Midbrain (tissue), 1 donor: Measurements from ENCODE around the gene CPNE4.

Experiments used
- DNase-seq: peaks from one replicate; lab custom pipeline; 2025; lab: John Stamatoyannopoulos, UW

CPNE4 gene

DNA sequence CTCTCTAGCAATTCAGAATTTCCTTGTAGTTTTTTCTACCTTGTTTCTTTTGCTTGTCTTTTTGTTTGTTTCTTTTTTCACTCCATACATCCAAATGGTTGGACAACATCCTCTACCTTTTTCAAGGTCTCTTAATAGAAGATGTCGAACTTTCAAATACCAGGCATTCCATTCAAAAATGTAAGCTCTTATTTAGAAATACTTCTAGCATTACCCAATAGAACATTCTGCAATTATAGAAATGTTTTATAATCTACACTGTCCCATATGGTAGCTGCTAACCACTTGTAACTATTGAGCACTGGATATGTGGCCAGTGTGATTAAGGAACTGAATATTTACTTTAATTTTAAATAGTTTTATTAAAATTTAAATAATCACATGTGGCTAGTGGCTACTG, 335.8 kb downstream of the CPNE4 start:
- DNase-seq: no peak

GRCh38 chr3:131694376-131694775, 340.4 kb downstream of the CPNE4 start:
- DNase-seq: no peak

DNA sequence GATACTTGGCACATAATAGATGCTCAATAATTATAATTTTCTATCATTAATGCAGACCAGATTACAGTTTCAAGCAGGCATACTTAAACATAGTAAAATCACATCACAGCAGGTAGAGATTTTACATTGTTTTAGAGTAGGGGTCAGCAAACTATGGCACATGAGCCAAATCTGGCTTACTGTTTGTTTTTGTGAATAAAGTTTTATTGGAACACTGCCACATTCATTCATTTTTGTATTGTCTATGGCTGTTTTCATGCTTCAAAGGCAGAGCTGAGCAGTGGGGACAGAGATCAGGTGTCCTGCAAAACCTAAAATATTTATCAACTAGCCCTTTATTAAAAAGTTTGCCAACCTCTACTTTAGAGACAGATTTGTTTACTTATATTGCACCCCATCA, 342.5 kb downstream of the CPNE4 start:
- DNase-seq: no peak

DNA sequence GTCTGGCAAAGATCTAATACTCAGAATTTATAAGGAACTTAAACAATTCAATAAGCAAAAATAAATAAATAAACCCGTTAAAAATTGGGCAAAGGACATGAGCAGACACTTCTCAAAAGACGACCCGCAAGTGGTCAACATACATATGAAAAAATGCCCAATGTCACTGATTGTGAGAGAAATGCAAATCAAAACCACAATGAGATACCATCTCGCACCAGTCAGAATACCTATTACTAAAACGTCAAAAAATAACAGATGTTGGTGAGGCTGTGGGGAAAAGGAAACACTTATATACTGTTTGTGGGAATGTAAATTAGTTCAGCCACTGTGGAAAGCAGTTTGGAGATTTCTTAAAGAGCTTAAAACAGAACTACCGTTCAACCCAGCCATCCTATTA, 344.0 kb downstream of the CPNE4 start:
- DNase-seq: no peak

GRCh38 chr3:131688370-131688769, 346.4 kb downstream of the CPNE4 start:
- no peak for DNase-seq

DNA sequence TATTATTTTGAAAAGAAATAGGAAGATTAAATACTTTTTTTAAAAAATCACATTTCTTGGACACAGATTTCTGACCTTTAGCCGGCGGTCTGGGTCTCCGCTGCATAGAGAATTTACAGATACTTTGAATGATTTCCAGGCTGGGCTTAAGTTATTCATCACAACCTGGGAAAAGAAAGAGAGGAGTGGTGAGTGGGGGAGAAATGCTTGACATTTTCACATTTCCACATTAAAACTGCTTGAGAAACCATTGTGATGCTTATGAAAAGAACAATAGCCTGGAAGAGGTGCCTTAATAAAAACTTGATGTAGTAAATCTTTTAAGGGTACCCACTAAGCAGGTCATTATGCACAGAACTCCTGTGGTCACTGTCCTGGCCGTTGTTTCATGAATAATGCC, 365.2 kb downstream of the CPNE4 start:
- no peak for DNase-seq

GRCh38 chr3:131658771-131659170, 376.0 kb downstream of the CPNE4 start:
- no peak for DNase-seq

GRCh38 chr3:131658115-131658514, 376.7 kb downstream of the CPNE4 start:
- DNase-seq: no peak

DNA sequence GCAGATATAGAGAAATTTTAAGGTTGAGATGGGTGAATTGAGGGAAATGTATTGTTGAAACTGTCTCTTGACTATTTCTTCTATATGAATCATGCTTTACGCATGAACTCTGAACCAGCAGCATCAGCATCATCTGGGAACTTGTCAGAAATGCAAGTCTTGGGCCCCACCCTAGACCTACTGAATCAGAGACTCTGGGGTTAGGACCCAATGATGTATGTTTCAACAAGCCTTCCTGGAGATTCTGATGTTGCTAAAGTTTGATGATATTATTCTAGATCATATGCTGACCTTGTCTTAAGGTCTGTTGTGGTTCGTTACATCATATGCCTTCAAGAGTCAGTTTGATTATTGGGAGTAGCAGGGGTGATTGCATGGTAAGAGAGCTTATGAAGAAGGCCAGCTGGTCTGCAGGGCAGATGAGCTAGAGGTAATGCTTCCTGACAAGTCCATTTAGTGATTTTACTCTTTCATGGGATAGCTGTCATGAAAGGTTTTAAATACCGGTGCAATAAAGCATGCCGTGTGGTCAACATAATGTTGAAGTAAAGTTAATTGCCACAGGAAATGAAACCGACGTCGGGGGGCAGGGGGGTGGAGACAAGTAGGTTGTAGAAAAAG, 379.6 kb downstream of the CPNE4 start:
- DNase-seq: no peak

GRCh38 chr3:131645638-131646037, 389.2 kb downstream of the CPNE4 start:
- no peak for DNase-seq

DNA sequence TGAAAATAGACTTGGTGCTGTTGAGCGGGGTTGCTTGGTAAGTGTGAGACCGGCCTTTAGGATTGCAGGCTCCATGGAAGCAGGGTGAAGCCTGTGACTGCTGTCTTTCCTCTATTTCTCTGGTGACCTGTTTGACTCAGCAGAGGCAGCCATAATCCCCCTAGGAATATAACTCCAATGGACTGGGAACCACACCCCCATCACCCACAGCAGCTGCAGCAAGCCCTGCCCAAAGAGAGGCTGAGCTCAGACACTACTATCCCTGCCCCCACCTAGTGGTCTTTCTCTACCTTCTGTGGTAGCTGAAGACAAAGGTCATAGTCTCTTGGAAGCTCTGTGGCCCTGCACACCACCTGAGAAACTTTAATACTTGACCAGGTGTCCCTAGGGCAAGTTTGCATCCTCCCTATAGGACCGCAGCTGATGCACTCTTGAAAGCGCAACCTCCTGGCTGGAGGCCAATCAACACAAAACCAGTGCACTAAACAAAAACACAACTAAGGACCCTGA, 398.5 kb downstream of the CPNE4 start:
- no peak for DNase-seq

GRCh38 chr3:131630807-131631206, 404.0 kb downstream of the CPNE4 start:
- DNase-seq: no peak

DNA sequence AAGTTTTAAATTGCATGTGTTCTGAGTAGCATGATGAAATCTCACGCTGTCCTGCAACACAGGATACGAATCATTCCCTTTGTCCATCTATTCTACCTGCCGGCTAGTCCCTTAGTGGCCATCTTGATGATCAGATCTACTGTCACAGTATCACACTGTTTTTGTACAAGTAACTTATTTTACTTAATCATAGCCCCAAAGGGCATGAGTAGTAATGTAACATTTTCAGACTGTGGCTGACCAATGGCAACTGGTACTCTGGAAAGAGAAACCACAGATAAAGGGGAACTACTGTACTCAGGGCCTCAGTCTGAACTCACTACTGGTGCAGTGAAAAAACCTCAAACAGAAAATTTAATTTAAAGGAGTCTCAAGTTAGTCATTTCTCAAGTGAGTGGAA, 404.7 kb downstream of the CPNE4 start:
- DNase-seq: no peak

DNA sequence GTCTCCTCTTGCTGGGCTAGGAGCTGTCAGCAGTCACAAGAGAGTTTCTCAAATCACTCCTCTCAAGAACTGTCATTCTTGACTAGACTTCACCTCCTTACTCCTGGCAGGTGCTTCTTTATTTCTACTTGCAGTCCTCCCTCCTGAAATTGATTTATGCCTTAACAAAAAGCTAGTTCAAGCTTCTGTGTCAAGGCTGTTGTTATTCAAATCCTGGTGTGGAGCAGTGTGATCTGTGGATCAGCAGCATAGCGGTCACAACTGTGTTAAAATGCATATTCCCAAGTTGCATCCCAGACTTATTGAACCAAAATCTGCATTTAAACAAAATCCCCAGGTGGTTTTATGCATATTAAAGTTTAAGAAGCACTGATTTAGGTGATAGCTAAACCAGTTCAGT, 411.4 kb downstream of the CPNE4 start:
- no peak for DNase-seq

GRCh38 chr3:131622726-131623125, 412.1 kb downstream of the CPNE4 start:
- no peak for DNase-seq

GRCh38 chr3:131620977-131621376, 413.8 kb downstream of the CPNE4 start:
- DNase-seq: no peak

DNA sequence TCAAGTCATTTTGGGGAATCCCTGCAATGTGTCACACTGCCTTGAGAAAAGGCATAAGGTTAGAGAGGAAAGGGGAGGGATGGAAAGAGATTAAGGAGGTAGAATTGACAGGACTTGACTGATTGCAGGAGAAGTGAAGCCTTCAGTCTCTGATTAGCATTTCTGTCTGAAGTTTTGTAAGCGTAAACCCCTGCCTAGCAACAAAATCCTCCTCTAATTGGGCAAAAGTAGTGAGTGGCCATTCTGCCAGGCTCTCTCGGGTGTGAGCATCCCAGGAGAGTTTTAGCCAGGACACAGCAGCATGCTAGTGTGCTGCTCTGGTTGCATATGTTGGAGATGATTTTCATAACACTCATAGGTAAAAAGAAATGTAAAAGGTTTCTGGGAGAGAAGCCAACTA, 415.0 kb downstream of the CPNE4 start:
- DNase-seq: no peak

DNA sequence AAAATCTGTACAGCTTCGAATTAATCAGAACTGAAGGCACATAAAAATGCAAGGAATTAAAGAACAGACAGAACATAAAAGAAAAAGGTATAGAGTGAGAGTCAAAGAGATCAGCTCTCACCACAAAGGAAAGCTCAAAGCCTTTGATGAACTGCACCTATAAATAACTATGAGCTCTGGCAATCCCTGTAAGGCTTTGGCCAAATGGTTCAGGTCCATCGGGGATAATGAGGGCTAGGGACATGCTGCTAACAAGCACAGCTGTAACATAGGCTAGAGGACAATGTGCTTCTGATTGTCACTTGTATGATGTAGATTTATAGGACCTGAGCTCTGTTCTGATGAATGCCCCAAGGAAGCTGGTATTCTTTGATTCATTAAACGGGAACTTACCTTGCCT, 418.1 kb downstream of the CPNE4 start:
- DNase-seq: no peak

DNA sequence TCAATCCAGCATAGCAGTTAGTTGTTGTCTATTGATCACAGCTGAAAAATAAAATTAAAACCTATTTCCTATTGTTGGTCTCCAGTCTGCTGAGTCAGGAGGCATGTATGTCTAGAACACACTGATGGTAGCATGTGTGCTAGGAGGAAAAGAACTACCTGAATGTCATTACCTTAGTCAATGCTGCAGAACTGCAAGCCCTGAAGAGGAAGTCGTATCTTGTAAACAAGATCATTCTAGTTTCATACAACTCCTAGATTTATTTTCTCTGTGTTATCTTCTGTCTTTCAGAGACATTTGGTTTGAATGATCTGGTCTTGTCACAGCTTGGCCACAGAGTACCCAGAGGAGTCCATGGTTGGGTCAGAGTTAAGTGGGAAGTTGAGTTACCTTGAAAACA, 422.1 kb downstream of the CPNE4 start:
- no peak for DNase-seq

- DNase-seq: no peak
Observed at GRCh38 chr3:131610174-131610573, 424.6 kb downstream of the CPNE4 start.

DNA sequence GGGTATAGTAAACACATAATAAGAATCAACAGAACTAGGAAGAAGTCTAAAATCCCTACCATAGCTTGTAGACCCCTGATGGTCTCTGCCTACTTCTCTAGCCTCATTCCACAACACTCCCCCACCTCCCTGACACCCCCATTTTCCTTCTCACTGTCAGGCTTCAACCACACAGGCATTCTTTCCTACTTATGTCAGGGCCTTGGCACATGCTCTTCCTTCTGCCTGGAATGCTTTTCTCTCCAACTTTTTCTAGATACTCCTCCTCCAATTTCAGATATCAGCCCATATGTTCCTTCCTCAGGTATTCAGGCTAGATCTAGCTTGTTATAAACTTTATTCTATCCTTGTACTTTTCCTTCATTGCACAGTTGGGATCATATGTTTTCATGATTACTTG, 426.1 kb downstream of the CPNE4 start:
- DNase-seq: no peak

DNA sequence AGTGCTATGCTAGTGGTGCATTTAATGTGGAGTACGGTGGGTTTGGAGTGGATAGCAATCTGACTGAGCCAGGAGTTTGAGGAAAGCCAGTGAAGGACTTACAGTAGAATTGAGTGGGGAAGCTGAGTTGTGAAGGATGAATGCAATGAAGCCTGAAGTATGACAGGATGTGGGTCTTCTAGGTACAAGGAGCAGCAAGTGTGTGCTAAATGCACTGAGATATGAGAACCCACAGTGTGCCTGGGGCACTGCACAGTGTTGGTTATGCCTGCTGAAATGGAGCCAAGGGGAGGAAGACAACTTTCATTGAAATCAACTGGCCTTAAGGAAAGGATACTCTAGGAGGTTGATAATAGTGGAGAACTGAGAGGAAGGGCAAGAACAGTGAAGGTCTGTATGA, 426.5 kb downstream of the CPNE4 start:
- no peak for DNase-seq

DNA sequence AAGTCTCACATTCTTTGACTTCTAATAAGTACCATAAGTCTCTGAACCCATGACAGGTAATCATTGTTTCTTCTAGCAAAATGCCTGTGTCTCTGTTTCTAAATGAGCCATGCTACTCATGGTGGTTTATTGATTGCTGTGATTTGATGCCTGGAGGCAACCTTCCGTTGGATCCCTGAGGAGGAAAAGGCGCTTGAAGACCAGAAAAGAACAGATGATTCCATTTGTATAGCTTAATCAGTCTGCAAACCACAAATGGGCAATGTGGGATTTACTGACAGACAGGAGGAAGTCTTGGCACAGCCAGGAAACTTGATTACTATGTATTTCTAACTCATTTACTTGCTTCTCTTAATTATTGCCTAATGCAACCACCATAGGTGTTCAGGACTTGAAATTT, 428.9 kb downstream of the CPNE4 start:
- DNase-seq: no peak

DNA sequence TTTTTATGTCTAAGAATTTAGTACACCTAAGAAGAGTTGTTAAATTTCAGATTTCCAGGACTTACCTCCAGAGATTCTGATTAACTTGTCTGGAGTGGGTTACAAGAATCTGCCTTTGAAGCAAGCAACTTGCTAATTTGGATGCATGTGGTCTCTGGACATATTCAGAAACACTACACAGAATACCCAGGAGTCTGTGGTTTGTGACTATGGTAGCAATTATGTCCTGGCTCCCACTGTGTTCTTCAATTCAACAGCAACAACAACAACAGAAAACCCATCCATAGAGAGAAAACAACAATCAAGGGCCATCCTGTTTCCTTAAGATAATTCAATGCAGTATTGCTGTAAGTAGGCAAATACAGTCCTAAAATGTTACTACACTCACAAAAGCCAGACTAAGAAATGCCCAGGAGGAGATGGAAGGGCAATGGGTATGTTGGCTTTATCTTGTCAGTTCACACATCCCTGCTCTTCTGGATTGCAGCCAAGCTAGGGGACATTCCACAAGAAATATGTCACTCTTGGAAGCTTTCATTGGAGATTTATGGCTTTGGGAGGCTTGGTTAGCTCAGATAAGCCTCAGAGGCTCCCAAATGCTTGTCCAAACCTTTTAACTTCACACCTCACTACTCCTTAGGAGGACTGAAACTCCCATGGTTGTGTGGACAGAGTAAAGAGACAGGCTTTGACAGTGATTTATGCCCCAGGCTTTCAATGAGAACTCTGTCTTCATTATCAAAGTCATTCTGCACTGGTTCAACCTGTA, 432.6 kb downstream of the CPNE4 start:
- no peak for DNase-seq
